Mucosa of rectum (tissue), 2 donors: ENCODE data around the gene COL4A2.
"Not testable (repeated sequence)": the region's sequence is repeated elsewhere in the genome, so short reads cannot be mapped to it uniquely, and the experiment has no call there.

ENCODE experiments used
- H3K27ac ChIP-seq, 2 donors: one replicate each; pipeline ENCODE4 v1.7.0; 2013; ENCODE audit warnings: inconsistent platforms in 2 of 2, low read depth in 2 of 2, low read length in 2 of 2
- H3K27me3 ChIP-seq, 2 donors: one replicate each; pipeline ENCODE4 v1.7.0; 2013; ENCODE audit warnings: low read length in 2 of 2; ENCODE audit not compliant: control insufficient read depth in 2 of 2, insufficient read depth in 2 of 2
- H3K36me3 ChIP-seq, 2 donors: one replicate each; pipeline ENCODE4 v1.7.0; 2013; ENCODE audit warnings: low read length in 2 of 2; ENCODE audit not compliant: control insufficient read depth in 2 of 2, insufficient read depth in 2 of 2
- H3K4me1 ChIP-seq, 2 donors: one replicate each; pipeline ENCODE4 v1.7.0; 2013; ENCODE audit warnings: low read length in 2 of 2, mild to moderate bottlenecking in 1 of 2; ENCODE audit not compliant: control insufficient read depth in 2 of 2, insufficient read depth in 2 of 2
- H3K4me3 ChIP-seq, 2 donors: one replicate each; pipeline ENCODE4 v1.7.0; 2013; ENCODE audit warnings: low read length in 2 of 2
- H3K9ac ChIP-seq, 2 donors: one replicate each; pipeline ENCODE4 v1.7.0; 2013; ENCODE audit warnings: low read length in 2 of 2, low read depth in 1 of 2, mild to moderate bottlenecking in 1 of 2
- H3K9me3 ChIP-seq, 2 donors: one replicate each; pipeline ENCODE4 v1.7.0; 2013; ENCODE audit warnings: low read length in 2 of 2; ENCODE audit not compliant: control insufficient read depth in 2 of 2
- donor health status: healthy.
- donor health status: Normal muscosa, but diverticular disease.

Gene COL4A2

GRCh38 chr13:110321573-110321972, 14.5 kb downstream of the COL4A2 start:
- not testable (repeated sequence) for H3K9me3 ChIP-seq, H3K36me3 ChIP-seq, H3K27ac ChIP-seq, H3K4me1 ChIP-seq, H3K27me3 ChIP-seq, H3K9ac ChIP-seq, H3K4me3 ChIP-seq

- Histone ChIP-seq H3K4me3 (no peak overlapping the region), H3K4me1 (no peaks in the 10 kb centered on the region), H3K9me3 (no peaks in the 10 kb centered on the region), H3K9ac (no peak overlapping the region), H3K36me3 (no peaks in the 10 kb centered on the region), H3K27ac (no peak overlapping the region), H3K27me3 (no peaks in the 10 kb centered on the region)
Measured at GRCh38 chr13:110322126-110322827, 15.2 kb downstream of the COL4A2 start.

- no peaks in the 10 kb centered on the region for H3K27me3 ChIP-seq
- H3K4me1 ChIP-seq = no peaks in the 10 kb centered on the region
Measured at GRCh38 chr13:110322828-110323171, 15.7 kb downstream of the COL4A2 start.

GRCh38 chr13:110323172-110323891, 16.2 kb downstream of the COL4A2 start:
- no peak overlapping the region for H3K9ac ChIP-seq
- H3K36me3 ChIP-seq = no peaks in the 10 kb centered on the region
- no peaks in the 10 kb centered on the region for H3K4me1 ChIP-seq
- no peak overlapping the region for H3K27ac ChIP-seq
- no peak overlapping the region for H3K4me3 ChIP-seq
- H3K27me3 ChIP-seq = no peaks in the 10 kb centered on the region
- H3K9me3 ChIP-seq = no peaks in the 10 kb centered on the region

More at GRCh38 chr13:110322828-110323171, 15.7 kb downstream of the COL4A2 start:
- H3K27ac ChIP-seq = no peak overlapping the region
- H3K9ac ChIP-seq = no peak overlapping the region
- H3K4me3 ChIP-seq = no peak overlapping the region
- no peaks in the 10 kb centered on the region for H3K9me3 ChIP-seq
- no peaks in the 10 kb centered on the region for H3K36me3 ChIP-seq

- Histone ChIP-seq H3K4me1 (no peaks in the 10 kb centered on the region), H3K4me3 (no peak overlapping the region), H3K27ac (no peak overlapping the region), H3K27me3 (no peaks in the 10 kb centered on the region), H3K36me3 (no peaks in the 10 kb centered on the region), H3K9me3 (no peaks in the 10 kb centered on the region), H3K9ac (no peak overlapping the region)
Measured at GRCh38 chr13:110324026-110324749, 17.1 kb downstream of the COL4A2 start.

GRCh38 chr13:110326263-110326904, 19.3 kb downstream of the COL4A2 start:
- Histone ChIP-seq H3K27me3 (no peaks in the 10 kb centered on the region), H3K9me3 (no peaks in the 10 kb centered on the region), H3K9ac (no peak overlapping the region), H3K4me3 (no peak overlapping the region), H3K4me1 (peaks cover 0 to 2% of the 10 kb centered on the region in 2 donors), H3K27ac (peak overlapping the region in 1 of 2 donors; percentile 23), H3K36me3 (no peaks in the 10 kb centered on the region)

GRCh38 chr13:110327051-110327721, 20.1 kb downstream of the COL4A2 start:
- Histone ChIP-seq H3K4me3 (no peak overlapping the region), H3K9ac (no peak overlapping the region), H3K27ac (peak overlapping the region in 1 of 2 donors; percentile 2), H3K27me3 (no peaks in the 10 kb centered on the region), H3K36me3 (no peaks in the 10 kb centered on the region), H3K9me3 (no peaks in the 10 kb centered on the region), H3K4me1 (peaks cover 0 to 5% of the 10 kb centered on the region in 2 donors)

- H3K36me3 ChIP-seq = no peaks in the 10 kb centered on the region
- no peak overlapping the region for H3K9ac ChIP-seq
- H3K4me1 ChIP-seq = peaks cover 0 to 5% of the 10 kb centered on the region in 2 donors
- no peak overlapping the region for H3K4me3 ChIP-seq
- H3K9me3 ChIP-seq = no peaks in the 10 kb centered on the region
- no peak overlapping the region for H3K27ac ChIP-seq
- no peaks in the 10 kb centered on the region for H3K27me3 ChIP-seq
Measured at GRCh38 chr13:110328573-110328972, 21.5 kb downstream of the COL4A2 start.

- peak overlapping the region; percentile 28 to 57 for H3K27ac ChIP-seq
- no peaks in the 10 kb centered on the region for H3K36me3 ChIP-seq
- no peak overlapping the region for H3K4me3 ChIP-seq
- no peaks in the 10 kb centered on the region for H3K27me3 ChIP-seq
- H3K4me1 ChIP-seq = peaks cover 0 to 5% of the 10 kb centered on the region in 2 donors
- no peak overlapping the region for H3K9ac ChIP-seq
- no peaks in the 10 kb centered on the region for H3K9me3 ChIP-seq
Measured at GRCh38 chr13:110329258-110329657, 22.2 kb downstream of the COL4A2 start.
